WTC11 (cell line): Measurements from ENCODE around the gene TFDP1. TPM values are rescaled to one million over a fixed set of nuclear protein-coding genes. Genes with fewer than 3 reads are reported as not detected.

Source experiments
- ATAC-seq: fragments of 200-7000 bp; cut with Tn5 transposase; 2 replicates; pipeline ENCODE4 v1.10.0; 2021; ENCODE audit warnings: mild to moderate bottlenecking, moderate library complexity
- CTCF ChIA-PET: fragments of 300-600 bp; sonication (Branson Sonifier 250); formaldehyde crosslinking; loops from one replicate; lab custom pipeline; 2021; ENCODE audit warnings: antibody characterized with exemption; lab: Charles Lee
- POLR2A ChIA-PET: fragments of 350-600 bp; sonication (Branson Sonifier 250); formaldehyde crosslinking; loops from one replicate; lab custom pipeline; 2021; ENCODE audit warnings: antibody characterized with exemption; lab: Charles Lee
- DNase-seq: peaks from one replicate; pipeline ENCODE4 v3.0.0; 2021; ENCODE audit warnings: low spot score
- H3K27ac Mint-ChIP-seq: 2 replicates; pipeline ENCODE4 v1.8.0; 2021; ENCODE audit warnings: mixed read lengths
- H3K27me3 Mint-ChIP-seq: 2 replicates; pipeline ENCODE4 v1.8.0; 2021; ENCODE audit warnings: low read depth, mild to moderate bottlenecking, moderate library complexity, mixed read lengths
- H3K36me3 Mint-ChIP-seq: 2 replicates; pipeline ENCODE4 v1.8.0; 2021; ENCODE audit warnings: mixed read lengths
- H3K4me1 Mint-ChIP-seq: 2 replicates; pipeline ENCODE4 v1.8.0; 2022; ENCODE audit warnings: mixed read lengths
- H3K4me3 Mint-ChIP-seq: 2 replicates; pipeline ENCODE4 v1.8.0; 2021; ENCODE audit warnings: mild to moderate bottlenecking, moderate library complexity, mixed read lengths
- H3K9me3 Mint-ChIP-seq: 2 replicates; pipeline ENCODE4 v1.8.0; 2021; ENCODE audit warnings: mixed read lengths
- CDX4 ChIP-seq: fragments of 250-450 bp; sonication (Bioruptor Pico); IDR thresholded peaks from 2 replicates; pipeline ENCODE4 v1.9.0; 2021; ENCODE audit warnings: moderate library complexity, mild to moderate bottlenecking, inconsistent platforms, borderline replicate concordance
- E2F5 ChIP-seq: sonication (generic); formaldehyde crosslinking; IDR thresholded peaks from 2 replicates; pipeline ENCODE4 v1.8.1; 2022; ENCODE audit warnings: mild to moderate bottlenecking, moderate library complexity, missing genetic modification reagents
- ERG ChIP-seq: fragments of 250-450 bp; sonication (Bioruptor Pico); IDR thresholded peaks from 2 replicates; pipeline ENCODE4 v1.8.0; 2021; ENCODE audit warnings: mild to moderate bottlenecking
- FOXJ3 ChIP-seq: sonication (generic); formaldehyde crosslinking; IDR thresholded peaks from 2 replicates; pipeline ENCODE4 v1.9.0; 2021; ENCODE audit warnings: missing genetic modification reagents, mild to moderate bottlenecking, borderline replicate concordance
- MYBL2 ChIP-seq: sonication (generic); formaldehyde crosslinking; IDR thresholded peaks from 2 replicates; pipeline ENCODE4 v1.8.1; 2023; ENCODE audit warnings: mild to moderate bottlenecking, moderate library complexity, missing genetic modification reagents
- PRDM15 ChIP-seq: sonication (generic); formaldehyde crosslinking; IDR thresholded peaks from 2 replicates; pipeline ENCODE4 v1.8.0; 2022; ENCODE audit warnings: missing genetic modification reagents
- PREB ChIP-seq: sonication (generic); formaldehyde crosslinking; IDR thresholded peaks from 2 replicates; pipeline ENCODE4 v1.8.1; 2022; ENCODE audit warnings: mild to moderate bottlenecking, missing genetic modification reagents, moderate library complexity, borderline replicate concordance
- RELA ChIP-seq: sonication (generic); formaldehyde crosslinking; IDR thresholded peaks from 2 replicates; pipeline ENCODE4 v1.8.1; 2022; ENCODE audit warnings: missing genetic modification reagents, mild to moderate bottlenecking, borderline replicate concordance
- SMAD3 ChIP-seq: sonication (generic); formaldehyde crosslinking; IDR thresholded peaks from 2 replicates; pipeline ENCODE4 v1.8.0; 2022; ENCODE audit warnings: missing genetic modification reagents, mild to moderate bottlenecking, borderline replicate concordance
- TEAD4 ChIP-seq: sonication (generic); formaldehyde crosslinking; IDR thresholded peaks from 2 replicates; pipeline ENCODE4 v1.8.0; 2022; ENCODE audit warnings: mild to moderate bottlenecking, missing genetic modification reagents
- ZMAT4 ChIP-seq: fragments of 250-450 bp; sonication (Bioruptor Pico); IDR thresholded peaks from 2 replicates; pipeline ENCODE4 v1.9.0; 2021; ENCODE audit warnings: mild to moderate bottlenecking
- ZNF219 ChIP-seq: sonication (generic); formaldehyde crosslinking; IDR thresholded peaks from 2 replicates; pipeline ENCODE4 v1.8.0; 2023; ENCODE audit warnings: missing genetic modification reagents, mild to moderate bottlenecking, borderline replicate concordance
- ZNF416 ChIP-seq: fragments of 250-450 bp; sonication (Bioruptor Pico); IDR thresholded peaks from 2 replicates; pipeline ENCODE4 v1.9.0; 2021; ENCODE audit warnings: mild to moderate bottlenecking, inconsistent platforms
- total RNA-seq: library from RNA; stranded (reverse); gene quantifications from 3 replicates; pipeline ENCODE4 v1.2.3, GENCODE V29; 2021

TFDP1 gene
- total RNA-seq, 1 experiment from 2014 or later = 61.2 TPM

- TF ChIP-seq PRDM15 (CRISPR knock-in tag) (no peak), SMAD3 (CRISPR knock-in tag) (no peak), PREB (CRISPR knock-in tag) (no peak), E2F5 (CRISPR knock-in tag) (no peak)
- TF ChIP-seq, all 79 proteins: peak for 0
Measured at GRCh38 chr13:113611996-113612395, 27.4 kb downstream of the TFDP1 start (continued).

- ATAC-seq = no peak
- CTCF ChIA-PET = no interaction called here
- DNase-seq = no peak
- Mint-ChIP-seq H3K9me3 (no peaks in the 10 kb centered on the region), H3K4me3 (no peak overlapping the region), H3K27me3 (no peaks in the 10 kb centered on the region)
- TF ChIP-seq ZMAT4 (no peak), ZNF219 (CRISPR knock-in tag) (no peak), FOXJ3 (CRISPR knock-in tag) (no peak), ERG (no peak), CDX4 (CRISPR knock-in tag) (no peak), RELA (CRISPR knock-in tag) (no peak), MYBL2 (CRISPR knock-in tag) (no peak), TEAD4 (CRISPR knock-in tag) (no peak), PRDM15 (CRISPR knock-in tag) (no peak), ZNF416 (no peak)
- TF ChIP-seq, all 79 proteins: peak for 0
- peaks cover 12% of the 10 kb centered on the region for H3K4me1 Mint-ChIP-seq
- no peak overlapping the region; the same call in 1 of the 2 replicates for H3K27ac Mint-ChIP-seq
- H3K36me3 Mint-ChIP-seq = peaks cover 14% of the 10 kb centered on the region
- POLR2A ChIA-PET = no interaction called here
Measured at GRCh38 chr13:113612607-113613006, 28.1 kb downstream of the TFDP1 start.
